HG02885 (cell line): Measurements from ENCODE around the gene SP6.

ENCODE experiments used
- ATAC-seq: cut with Tn5 transposase; IDR thresholded peaks from one replicate; pipeline ENCODE4 v1.9.1; 2021; ENCODE audit warnings: mild to moderate bottlenecking; ENCODE audit not compliant: unreplicated experiment, poor library complexity

SP6 gene

GRCh38 chr17:47879776-47880454 is 29.0 kb upstream of the SP6 start:
- no peak for ATAC-seq

GRCh38 chr17:47879028-47879585 is 28.1 kb upstream of the SP6 start:
- ATAC-seq = no peak

GRCh38 chr17:47878203-47879027 is 27.5 kb upstream of the SP6 start:
- ATAC-seq = no peak

- no peak for ATAC-seq
These were observed 26.5 kb upstream of the SP6 start for GRCh38 chr17:47877368-47878034.

- ATAC-seq = no peak
These were observed 24.3 kb upstream of the SP6 start for GRCh38 chr17:47875011-47875985.

- ATAC-seq = no peak
These were observed 22.5 kb upstream of the SP6 start for GRCh38 chr17:47873200-47874090.

- ATAC-seq = no peak
These were observed 21.7 kb upstream of the SP6 start for GRCh38 chr17:47872651-47873161.

- ATAC-seq = no peak
These were observed 21.2 kb upstream of the SP6 start for GRCh38 chr17:47872019-47872650.

- no peak for ATAC-seq
These were observed 20.1 kb upstream of the SP6 start for GRCh38 chr17:47871048-47871447.

- ATAC-seq = no peak
These were observed 19.1 kb upstream of the SP6 start for GRCh38 chr17:47870056-47870455.

GRCh38 chr17:47869114-47869513 is 18.2 kb upstream of the SP6 start:
- ATAC-seq = no peak

- no peak for ATAC-seq
These were observed 17.0 kb upstream of the SP6 start for GRCh38 chr17:47867813-47868533.

- ATAC-seq = no peak
These were observed 16.0 kb upstream of the SP6 start for GRCh38 chr17:47866941-47867340.

- no peak for ATAC-seq
These were observed 13.8 kb upstream of the SP6 start for GRCh38 chr17:47864791-47865216.

- ATAC-seq = no peak
These were observed 11.9 kb upstream of the SP6 start for GRCh38 chr17:47862621-47863440.

GRCh38 chr17:47860386-47860785 is 9.4 kb upstream of the SP6 start:
- no peak for ATAC-seq
